CD4-positive, alpha-beta T cell treated with Interleukin-2 at 100 ng/mL for 4 hours (primary cell): ENCODE data around the gene ATOH8.
"Not testable (repeated sequence)": the region's sequence is repeated elsewhere in the genome, so short reads cannot be mapped to it uniquely, and the experiment has no call there.

ENCODE experiments used
- DNase-seq: peaks from one replicate; pipeline ENCODE4 v3.0.0-alpha.2; 2020; ENCODE audit warnings: low spot score

Gene ATOH8

DNA sequence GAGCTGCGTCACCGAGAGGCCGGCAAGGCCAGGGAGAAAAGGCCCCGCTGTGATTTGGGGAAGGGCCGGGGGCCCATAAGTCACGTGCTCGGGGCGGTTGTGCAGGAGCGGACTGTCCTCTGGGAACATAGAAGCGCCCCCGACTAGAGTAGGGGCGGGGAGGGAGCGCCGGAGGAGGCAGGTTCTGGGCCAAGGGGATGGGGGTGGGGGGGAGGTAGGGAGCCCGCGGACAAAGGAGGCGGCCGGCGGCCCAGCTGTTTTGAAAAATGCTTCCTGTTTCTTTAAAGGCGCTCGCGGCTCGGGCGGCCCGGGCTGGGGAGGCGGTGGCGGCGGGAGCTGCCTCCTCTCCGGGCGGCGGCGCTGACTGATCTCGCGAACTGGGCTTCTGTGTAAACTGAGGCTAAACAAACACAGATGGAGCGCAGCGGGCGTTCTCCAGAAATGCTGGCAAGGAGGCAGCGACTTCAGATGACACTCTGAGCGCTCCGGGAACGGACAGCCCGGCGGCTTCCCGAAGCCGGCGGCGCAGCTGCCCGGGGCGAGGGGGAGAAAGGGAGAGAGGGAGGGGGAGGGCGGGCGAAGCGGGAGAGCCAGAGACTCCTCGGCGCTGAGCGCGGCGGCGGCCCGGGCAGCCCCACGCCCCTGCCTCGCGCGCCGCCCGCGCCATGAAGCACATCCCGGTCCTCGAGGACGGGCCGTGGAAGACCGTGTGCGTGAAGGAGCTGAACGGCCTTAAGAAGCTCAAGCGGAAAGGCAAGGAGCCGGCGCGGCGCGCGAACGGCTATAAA, at the start of gene ATOH8:
TSS of gene ATOH8 (plus strand) at position 467 of the 788 bp plus-strand sequence. CDS start at position 666, 199 bp downstream.
- DNase-seq, result no peak

DNA sequence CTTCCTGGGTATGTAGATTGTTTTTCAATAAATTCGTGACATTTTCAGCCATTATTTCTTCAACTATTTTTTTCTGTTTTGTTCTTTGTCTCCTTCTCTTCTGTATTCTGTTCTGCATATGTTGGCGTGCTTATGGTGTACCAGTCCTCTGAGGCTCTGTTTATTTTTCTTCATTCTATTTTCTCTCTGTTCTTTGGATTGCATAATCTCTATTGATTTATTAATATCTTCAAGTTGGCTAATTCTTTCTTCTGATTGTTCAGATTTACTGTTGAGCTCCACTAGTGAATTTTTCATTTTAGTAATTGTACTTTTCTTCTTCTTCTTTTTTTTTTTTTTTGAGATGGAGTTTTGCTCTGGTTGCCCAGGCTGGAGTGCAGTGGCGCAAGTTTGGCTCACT, 49.8 kb upstream of the ATOH8 start:
- no peak for DNase-seq

DNA sequence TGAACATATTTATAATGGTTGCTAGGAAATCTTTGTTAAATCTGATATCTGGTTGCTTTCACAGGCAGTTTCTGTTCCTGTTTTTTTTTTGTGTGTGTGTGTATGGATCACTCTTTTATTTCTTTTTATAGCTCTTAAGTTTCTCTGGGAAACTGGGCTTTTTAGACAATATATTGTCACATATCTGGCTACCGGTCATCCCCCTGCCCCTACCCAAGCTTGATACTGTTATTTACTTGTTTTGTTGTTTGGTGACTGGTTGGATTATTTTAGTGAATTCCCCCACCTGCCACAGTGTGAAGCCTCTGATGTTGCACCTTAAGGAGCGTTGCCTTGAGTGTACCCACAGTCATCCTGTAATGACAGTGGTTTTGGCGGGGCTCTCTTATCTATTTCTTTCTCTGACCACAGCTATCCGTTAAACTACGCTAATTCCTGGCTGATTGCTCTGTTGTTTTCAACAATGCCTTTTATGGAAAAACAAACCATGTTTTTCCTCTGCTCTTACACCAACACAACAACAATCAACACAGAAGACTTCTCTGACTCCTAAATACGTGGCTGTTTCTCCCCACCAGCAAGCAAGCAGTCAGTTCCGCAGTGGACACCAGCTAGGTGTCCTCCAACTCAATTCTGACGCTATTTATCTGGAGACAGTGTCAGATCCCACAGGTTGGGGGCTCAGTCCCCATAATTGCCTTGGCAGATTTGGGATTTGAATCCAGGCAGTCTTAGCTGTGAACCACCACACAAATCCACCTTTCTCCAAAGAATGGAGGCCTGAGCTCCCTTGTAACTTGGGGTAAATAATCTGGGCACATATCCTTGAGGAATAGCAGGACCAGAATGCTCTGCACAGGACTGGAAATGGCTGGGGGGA, 48.8 kb upstream of the ATOH8 start:
- DNase-seq, result peak; percentile 42

- no peak for DNase-seq
Measured at GRCh38 chr2:85705680-85706039, 48.1 kb upstream of the ATOH8 start.

GRCh38 chr2:85706063-85706462, 47.7 kb upstream of the ATOH8 start:
- DNase-seq, result no peak

- no peak for DNase-seq
Measured at GRCh38 chr2:85706599-85707296, 47.0 kb upstream of the ATOH8 start.

DNA sequence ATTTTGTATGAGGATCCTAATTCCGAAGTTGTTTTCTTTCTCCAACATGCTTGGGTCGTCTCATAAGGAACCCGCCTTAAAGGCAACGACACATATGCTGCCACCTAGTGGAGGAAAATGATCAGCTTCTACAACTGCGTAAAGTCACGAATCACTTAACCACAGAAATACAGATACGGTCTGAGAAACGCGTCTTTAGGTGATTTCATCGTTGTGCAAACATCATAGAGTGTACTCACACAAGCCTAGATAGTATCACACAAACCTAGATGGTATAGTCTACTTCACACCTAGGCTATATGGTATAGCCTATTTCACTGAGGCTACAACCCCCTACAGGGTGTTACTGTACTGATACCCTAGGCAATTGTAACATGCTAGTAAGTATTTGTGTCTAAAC, 46.5 kb upstream of the ATOH8 start:
- DNase-seq, result peak; percentile 86

- no peak for DNase-seq
Measured at GRCh38 chr2:85708641-85709040, 45.1 kb upstream of the ATOH8 start.

DNA sequence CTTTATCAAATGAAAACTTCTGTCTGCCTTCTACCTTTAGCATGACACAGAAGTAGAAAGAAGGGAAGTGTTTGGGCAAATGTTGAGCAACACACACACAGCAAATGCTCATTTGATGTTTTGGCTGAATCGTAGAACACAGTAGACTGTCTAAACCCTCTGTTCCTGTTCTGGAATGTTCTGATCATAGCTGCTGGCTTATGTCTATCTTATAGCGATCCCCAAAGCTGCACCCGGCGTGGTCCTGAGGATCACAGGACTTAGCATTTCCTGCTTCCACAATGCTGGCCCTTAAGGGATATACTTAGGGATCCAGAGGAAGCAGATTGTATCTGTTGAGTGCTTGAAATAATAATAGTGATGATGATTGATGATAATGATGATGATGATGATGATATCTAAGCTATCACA, 44.4 kb upstream of the ATOH8 start:
- no peak for DNase-seq

- DNase-seq, result no peak
Measured at GRCh38 chr2:85710687-85711577, 42.9 kb upstream of the ATOH8 start.

DNA sequence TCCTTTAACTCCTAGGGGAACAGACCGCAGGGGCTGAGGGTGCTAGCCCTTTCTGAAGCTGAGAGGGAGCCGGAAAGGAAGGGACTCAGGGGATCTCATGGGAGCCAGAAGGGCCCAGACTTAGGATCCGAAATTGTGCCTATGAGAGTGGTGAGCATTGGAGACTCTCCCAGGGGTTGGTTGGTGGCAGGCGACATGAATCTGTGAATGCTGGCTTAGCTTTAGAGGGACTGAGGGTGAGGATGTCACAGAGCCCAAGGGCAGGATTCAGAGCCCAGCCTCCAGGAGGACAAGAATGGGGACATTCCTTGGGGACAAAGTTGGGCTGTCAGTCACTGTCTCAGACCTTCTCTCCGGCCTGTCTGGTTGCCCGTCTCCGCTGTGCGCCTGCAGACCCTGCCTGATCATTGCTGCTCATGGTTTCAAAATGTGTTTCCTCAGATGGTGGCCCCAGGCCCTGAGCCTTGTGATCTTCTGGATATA, 42.2 kb upstream of the ATOH8 start:
- DNase-seq, result no peak

DNA sequence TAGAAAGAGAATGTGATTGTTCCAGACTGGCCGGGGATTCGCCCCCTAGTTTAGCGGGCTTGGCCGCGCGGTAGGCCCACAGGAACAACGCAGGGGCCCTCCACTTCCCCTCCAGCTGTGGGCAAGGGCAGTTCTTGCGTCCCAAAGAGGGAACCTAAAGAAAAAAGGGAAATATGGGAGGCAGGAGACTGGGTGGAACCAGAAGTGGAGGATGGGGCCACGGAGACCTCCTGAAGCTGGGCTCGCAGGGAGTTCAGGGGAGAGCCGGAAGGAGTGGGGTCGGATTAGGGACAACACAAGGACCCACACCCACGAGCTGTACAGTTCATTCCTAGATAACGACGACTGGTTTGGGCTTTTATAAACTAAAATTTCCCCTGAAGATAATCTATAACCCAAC, 41.5 kb upstream of the ATOH8 start:
- no peak for DNase-seq

- DNase-seq, result no peak
Measured at GRCh38 chr2:85712849-85713612, 40.8 kb upstream of the ATOH8 start.

DNA sequence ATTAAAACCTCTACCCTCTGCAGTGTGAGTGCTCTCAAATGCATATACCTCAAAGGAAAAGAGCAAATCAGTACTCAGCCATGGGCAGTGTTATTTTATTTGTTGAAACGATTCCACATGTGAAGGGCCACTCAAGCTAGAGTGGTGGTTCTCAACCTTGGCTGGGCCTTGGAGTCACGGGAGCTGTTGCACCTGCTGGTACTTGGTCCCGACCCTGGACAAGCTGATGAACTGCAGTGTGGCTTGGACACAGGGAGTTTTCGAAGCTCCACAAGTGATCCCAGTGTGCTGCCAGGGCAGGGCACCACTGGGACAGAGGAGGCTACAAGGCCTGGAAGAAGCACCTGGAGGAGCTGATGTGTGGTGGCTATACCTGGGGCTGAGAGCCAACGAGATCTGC, 40.0 kb upstream of the ATOH8 start:
- no peak for DNase-seq

DNA sequence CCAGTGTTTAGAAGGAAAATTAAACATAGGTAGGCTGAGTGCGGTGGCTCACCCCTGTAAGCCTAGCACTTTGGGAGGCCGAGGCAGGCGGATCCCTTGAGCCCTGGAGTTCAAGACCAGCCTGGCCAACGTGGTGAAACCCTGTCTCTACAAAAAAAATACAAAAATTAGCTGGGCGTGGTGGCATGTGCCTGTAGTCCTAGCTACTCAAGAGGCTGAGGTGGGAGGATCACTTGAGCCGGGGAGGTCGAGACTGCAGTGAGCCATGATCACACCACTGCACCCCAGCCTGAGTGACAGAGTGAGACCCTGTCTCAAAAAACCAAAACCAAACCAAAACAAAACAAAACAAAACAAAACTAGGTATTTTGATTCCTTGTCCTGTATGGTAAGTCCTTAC, 39.4 kb upstream of the ATOH8 start:
- DNase-seq, result not testable (repeated sequence)

GRCh38 chr2:85714841-85715240, 39.0 kb upstream of the ATOH8 start:
- no peak for DNase-seq

DNA sequence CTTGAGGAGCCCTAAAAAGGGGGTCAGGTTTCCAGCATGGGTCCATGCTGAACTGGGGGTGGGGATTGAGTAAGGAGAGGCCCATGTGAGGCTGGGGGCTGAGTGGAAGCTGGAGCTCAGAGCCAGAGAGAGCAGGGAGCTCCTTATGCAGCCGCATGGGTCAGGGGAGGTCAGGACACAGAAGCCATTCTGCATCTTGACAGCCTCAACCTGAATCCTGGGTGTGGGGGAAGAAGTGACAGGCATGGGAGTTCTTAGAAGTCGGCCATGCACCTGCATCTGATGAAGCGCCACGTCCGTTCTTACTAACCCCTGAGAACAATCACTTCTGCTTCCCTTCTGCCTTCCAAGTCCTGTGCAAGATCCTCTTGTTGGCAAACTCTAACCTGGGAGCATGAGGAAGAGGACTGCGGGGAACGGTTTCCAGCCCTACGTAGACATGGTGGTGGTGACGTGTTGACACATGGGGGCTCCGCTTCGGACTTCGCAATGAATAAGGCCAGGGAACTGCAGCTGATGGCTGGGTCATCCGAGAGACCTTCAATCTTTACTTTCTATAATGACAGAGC, 37.4 kb upstream of the ATOH8 start:
- DNase-seq, result no peak

DNA sequence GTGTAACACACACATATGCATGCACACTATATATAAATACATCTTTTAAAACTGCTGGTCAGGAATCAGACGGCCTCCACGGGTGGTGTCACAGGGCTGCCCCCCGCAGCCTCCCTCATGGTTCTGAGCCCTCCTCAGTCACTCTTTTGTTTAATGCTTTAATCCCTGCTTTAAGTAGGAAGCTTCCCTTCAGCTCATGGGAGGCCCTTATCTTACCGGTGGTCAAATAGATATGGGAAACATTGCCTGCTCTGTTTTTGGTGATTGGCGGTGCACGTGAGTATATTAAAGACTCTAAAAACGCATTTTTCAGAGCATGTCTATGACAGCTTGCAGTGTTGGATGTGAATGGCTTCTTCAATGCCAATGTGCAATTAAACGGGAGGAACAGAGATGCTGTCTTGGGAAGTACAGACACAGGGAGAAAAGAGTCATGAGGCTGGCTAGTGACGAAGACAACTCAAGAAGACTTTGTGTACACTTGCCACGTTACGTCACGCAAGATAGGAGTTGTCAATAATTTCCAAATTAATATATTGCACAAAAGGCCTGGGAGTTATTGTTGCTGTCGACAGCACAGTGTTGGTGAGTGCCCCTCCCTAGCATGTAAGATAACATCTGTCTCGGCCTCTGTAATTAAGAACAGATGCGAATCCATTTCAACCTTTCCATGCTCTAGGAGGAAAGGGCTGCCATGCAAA, 36.3 kb upstream of the ATOH8 start:
- no peak for DNase-seq

DNA sequence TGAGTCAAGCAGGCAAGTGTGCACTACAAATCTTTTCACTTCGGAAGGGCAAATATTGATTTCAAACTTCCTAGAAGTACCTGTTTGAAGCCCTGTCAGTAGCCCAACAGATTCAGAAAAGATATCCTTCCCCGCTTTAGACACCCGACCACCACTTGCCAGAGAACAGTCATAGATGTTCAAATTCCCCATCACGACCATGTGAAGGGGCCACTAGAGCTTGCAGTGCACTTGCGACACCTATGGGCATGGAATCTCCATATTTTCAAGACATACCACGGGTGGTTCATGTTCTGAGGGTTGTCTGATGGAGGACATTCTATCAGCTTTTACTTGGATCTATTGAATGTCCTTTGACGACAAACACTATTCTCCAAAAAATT, 35.8 kb upstream of the ATOH8 start:
- DNase-seq, result no peak
